Neuronal stem cell (in vitro differentiated cells): ENCODE measurements around the gene SEMA3A.

Source experiments
- DNase-seq: peaks from one replicate; pipeline ENCODE4 v3.0.0-alpha.2; 2013; ENCODE audit warnings: low spot score
- H2AFZ ChIP-seq: one replicate; pipeline ENCODE4 v1.6.1; 2013; ENCODE audit warnings: mild to moderate bottlenecking, low read length, inconsistent platforms
- H2AK5ac ChIP-seq: 2 replicates; pipeline ENCODE4 v1.6.1; 2013; ENCODE audit warnings: low read depth, mild to moderate bottlenecking, inconsistent platforms, low read length, moderate library complexity, mixed read lengths
- H2BK120ac ChIP-seq: 2 replicates; pipeline ENCODE4 v1.6.1; 2013; ENCODE audit warnings: low read depth, mild to moderate bottlenecking, inconsistent platforms, low read length, moderate library complexity, mixed read lengths
- H2BK12ac ChIP-seq: one replicate; pipeline ENCODE4 v1.6.1; 2013; ENCODE audit warnings: low read length, inconsistent platforms
- H2BK15ac ChIP-seq: 2 replicates; pipeline ENCODE4 v1.6.1; 2013; ENCODE audit warnings: mild to moderate bottlenecking, low read length, inconsistent platforms, mixed read lengths
- H2BK5ac ChIP-seq: one replicate; pipeline ENCODE4 v1.6.1; 2013; ENCODE audit warnings: inconsistent platforms, mild to moderate bottlenecking, low read length, moderate library complexity
- H3K14ac ChIP-seq: one replicate; pipeline ENCODE4 v1.6.1; 2013; ENCODE audit warnings: low read length, inconsistent platforms
- H3K18ac ChIP-seq: 2 replicates; pipeline ENCODE4 v1.6.1; 2013; ENCODE audit warnings: low read length, inconsistent platforms
- H3K23ac ChIP-seq: 2 replicates; pipeline ENCODE4 v1.6.1; 2013; ENCODE audit warnings: low read depth, mild to moderate bottlenecking, mixed read lengths, low read length, inconsistent platforms; ENCODE audit not compliant: poor library complexity
- H3K27ac ChIP-seq: replicated peaks from 3 replicates; pipeline ENCODE4 v1.5.1; 2013; ENCODE audit warnings: low read length, inconsistent platforms
- H3K27me3 ChIP-seq, 3 experiments: 2 replicates each; pipeline ENCODE4 v1.6.1; 2013; ENCODE audit warnings: low read length in 3 of 3, mild to moderate bottlenecking in 2 of 3, inconsistent platforms in 1 of 3, low read depth in 1 of 3, mixed read lengths in 1 of 3, moderate library complexity in 1 of 3; ENCODE audit not compliant: control insufficient read depth in 3 of 3, insufficient read depth in 3 of 3
- H3K36me3 ChIP-seq, 2 donors: replicated peaks in 1 of 2; 2 replicates each; pipeline ENCODE4 v1.6.1; 2013; ENCODE audit warnings: low read length in 2 of 2; ENCODE audit not compliant: control insufficient read depth in 2 of 2, insufficient read depth in 2 of 2
- H3K4ac ChIP-seq: 2 replicates; pipeline ENCODE4 v1.6.1; 2013; ENCODE audit warnings: inconsistent platforms, mild to moderate bottlenecking, low read length, moderate library complexity
- H3K4me1 ChIP-seq, 2 donors: 1 replicate in 1 of 2; 2 replicates in 1 of 2; pipeline ENCODE4 v1.6.1; 2013; ENCODE audit warnings: low read length in 2 of 2, low read depth in 1 of 2; ENCODE audit not compliant: control insufficient read depth in 2 of 2, insufficient read depth in 1 of 2
- H3K4me2 ChIP-seq: one replicate; pipeline ENCODE4 v1.6.1; 2013; ENCODE audit warnings: mild to moderate bottlenecking, low read length, inconsistent platforms; ENCODE audit not compliant: insufficient read depth, poor library complexity, severe bottlenecking
- H3K4me3 ChIP-seq, 2 donors: 2 replicates each; pipeline ENCODE4 v1.5.1; 2013; ENCODE audit warnings: low read length in 2 of 2, mild to moderate bottlenecking in 2 of 2, inconsistent platforms in 1 of 2, moderate library complexity in 1 of 2
- H3K79me1 ChIP-seq: one replicate; pipeline ENCODE4 v1.6.1; 2013; ENCODE audit warnings: low read depth, mild to moderate bottlenecking, inconsistent platforms, low read length, moderate library complexity
- H3K9ac ChIP-seq: one replicate; pipeline ENCODE4 v1.6.1; 2013; ENCODE audit warnings: mild to moderate bottlenecking, low read depth, low read length, inconsistent platforms; ENCODE audit not compliant: poor library complexity
- H3K9me3 ChIP-seq, 2 donors: replicated peaks in 1 of 2; 2 replicates each; pipeline versions ENCODE3 to v1.6.1; 2013; ENCODE audit warnings: low read length in 2 of 2, mild to moderate bottlenecking in 2 of 2, inconsistent platforms in 1 of 2, low read depth in 1 of 2, mixed read lengths in 1 of 2, moderate library complexity in 1 of 2; ENCODE audit not compliant: control insufficient read depth in 2 of 2, insufficient read depth in 1 of 2
- H4K8ac ChIP-seq: one replicate; pipeline ENCODE4 v1.6.1; 2013; ENCODE audit warnings: low read depth, mild to moderate bottlenecking, inconsistent platforms, low read length, moderate library complexity
- H4K91ac ChIP-seq: one replicate; pipeline ENCODE4 v1.6.1; 2013; ENCODE audit warnings: low read length, low read depth, mild to moderate bottlenecking, inconsistent platforms; ENCODE audit not compliant: poor library complexity
- WGBS, 2 donors: extraction: QIAGEN DNeasy Blood & Tissue Kit; methylation state at CpG; one replicate each; pipeline ENCODE4 v1.1.7; 2013; ENCODE audit warnings: missing lambda C conversion rate in 2 of 2, mixed read lengths in 1 of 2; ENCODE audit not compliant: insufficient read length in 2 of 2, insufficient replicate concordance in 1 of 2; ENCODE audit errors: extremely low coverage in 2 of 2; 5-methylcytosine and 5-hydroxymethylcytosine counted together

Gene SEMA3A

GRCh38 chr7:83957333-83957732 lies 237.3 kb downstream of the SEMA3A start:
- no peaks in the 10 kb centered on the region for H3K27me3 ChIP-seq
- no peak overlapping the region for H3K4ac ChIP-seq
- no peak overlapping the region for H2BK15ac ChIP-seq
- no peak overlapping the region for H3K23ac ChIP-seq
- no peak overlapping the region for H3K9ac ChIP-seq
- no peaks in the 10 kb centered on the region for H3K4me1 ChIP-seq
- H3K18ac ChIP-seq, result no peak overlapping the region
- H4K91ac ChIP-seq, result no peak overlapping the region
- H3K79me1 ChIP-seq, result no peaks in the 10 kb centered on the region
- no peak overlapping the region for H2AFZ ChIP-seq
- H2BK5ac ChIP-seq, result no peak overlapping the region
- H4K8ac ChIP-seq, result no peak overlapping the region
- peaks cover 0 to 43% of the 10 kb centered on the region in 2 donors for H3K36me3 ChIP-seq
- H2AK5ac ChIP-seq, result no peak overlapping the region
- H3K9me3 ChIP-seq, result no peaks in the 10 kb centered on the region
- H2BK12ac ChIP-seq, result no peak overlapping the region
- no peak for DNase-seq
- WGBS, 2 donors, result no CpG with 5 or more reads among the region's 3 CpGs
- no peak overlapping the region for H3K4me3 ChIP-seq
- no peak overlapping the region for H3K4me2 ChIP-seq
- no peak overlapping the region for H3K14ac ChIP-seq
- H2BK120ac ChIP-seq, result no peak overlapping the region
- H3K27ac ChIP-seq, result no peak overlapping the region

DNA sequence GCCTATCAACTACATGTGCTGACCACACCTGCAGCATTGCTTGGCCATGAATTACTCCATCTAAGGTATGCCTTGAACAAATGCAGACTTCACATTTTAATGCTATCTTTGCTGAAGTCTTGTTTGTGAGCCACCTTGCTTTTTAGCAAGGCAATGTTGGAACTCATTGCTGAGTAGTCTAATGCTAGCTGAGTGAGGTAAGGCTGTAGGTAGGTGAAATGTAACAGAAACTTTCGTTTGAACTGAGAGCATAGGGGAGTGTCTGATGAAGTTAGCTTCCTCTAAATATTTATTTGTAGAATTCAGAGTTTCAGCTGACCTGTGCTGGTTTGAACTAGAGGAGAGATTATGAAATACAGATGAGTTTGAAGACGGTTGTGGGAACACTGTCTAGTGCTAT lies 238.5 kb downstream of the SEMA3A start:
- H3K9ac ChIP-seq, result no peak overlapping the region
- DNase-seq, result no peak
- no peak overlapping the region for H3K18ac ChIP-seq
- no peak overlapping the region for H3K14ac ChIP-seq
- no peaks in the 10 kb centered on the region for H3K4me1 ChIP-seq
- no CpG with 5 or more reads among the region's 2 CpGs for WGBS, 2 donors
- no peak overlapping the region for H3K4ac ChIP-seq
- no peaks in the 10 kb centered on the region for H3K79me1 ChIP-seq
- no peak overlapping the region for H2AK5ac ChIP-seq
- no peak overlapping the region for H2BK120ac ChIP-seq
- H3K36me3 ChIP-seq, result peaks cover 0 to 31% of the 10 kb centered on the region in 2 donors
- no peak overlapping the region for H2AFZ ChIP-seq
- no peak overlapping the region for H4K8ac ChIP-seq
- H2BK5ac ChIP-seq, result no peak overlapping the region
- H3K9me3 ChIP-seq, result no peaks in the 10 kb centered on the region
- H2BK12ac ChIP-seq, result no peak overlapping the region
- H2BK15ac ChIP-seq, result no peak overlapping the region
- no peak overlapping the region for H3K23ac ChIP-seq
- no peak overlapping the region for H3K4me3 ChIP-seq
- no peak overlapping the region for H3K27ac ChIP-seq
- no peaks in the 10 kb centered on the region for H3K27me3 ChIP-seq
- H4K91ac ChIP-seq, result no peak overlapping the region
- H3K4me2 ChIP-seq, result no peak overlapping the region

- Histone ChIP-seq H3K79me1 (no peaks in the 10 kb centered on the region), H2BK15ac (no peak overlapping the region), H3K27me3 (no peaks in the 10 kb centered on the region), H2AK5ac (no peak overlapping the region), H2BK5ac (no peak overlapping the region), H2BK12ac (no peak overlapping the region), H3K9me3 (no peaks in the 10 kb centered on the region), H4K91ac (no peak overlapping the region), H3K27ac (no peak overlapping the region), H3K23ac (no peak overlapping the region), H3K9ac (no peak overlapping the region), H4K8ac (no peak overlapping the region), H3K36me3 (no peaks in the 10 kb centered on the region), H3K14ac (no peak overlapping the region), H3K18ac (no peak overlapping the region), H3K4me2 (no peak overlapping the region), H2BK120ac (no peak overlapping the region), H3K4ac (no peak overlapping the region), H3K4me3 (no peak overlapping the region), H3K4me1 (no peaks in the 10 kb centered on the region), H2AFZ (no peak overlapping the region)
- no peak for DNase-seq
- WGBS, 2 donors, result no CpG with 5 or more reads among the region's 2 CpGs
Measured at GRCh38 chr7:83952236-83952635, 242.4 kb downstream of the SEMA3A start.

GRCh38 chr7:83947260-83947659 lies 247.3 kb downstream of the SEMA3A start:
- DNase-seq, result no peak
- H3K79me1 ChIP-seq, result no peaks in the 10 kb centered on the region
- H4K8ac ChIP-seq, result no peak overlapping the region
- H2BK15ac ChIP-seq, result no peak overlapping the region
- H4K91ac ChIP-seq, result no peak overlapping the region
- no peaks in the 10 kb centered on the region for H3K27me3 ChIP-seq
- H3K27ac ChIP-seq, result no peak overlapping the region
- H3K4ac ChIP-seq, result no peak overlapping the region
- H3K4me1 ChIP-seq, result no peaks in the 10 kb centered on the region
- no peak overlapping the region for H2BK120ac ChIP-seq
- H2BK5ac ChIP-seq, result no peak overlapping the region
- H3K36me3 ChIP-seq, result no peaks in the 10 kb centered on the region
- H2AFZ ChIP-seq, result no peak overlapping the region
- H3K4me2 ChIP-seq, result no peak overlapping the region
- H3K23ac ChIP-seq, result no peak overlapping the region
- H3K4me3 ChIP-seq, result no peak overlapping the region
- no peak overlapping the region for H3K9ac ChIP-seq
- H2AK5ac ChIP-seq, result no peak overlapping the region
- WGBS, 2 donors, result no CpG with 5 or more reads among the region's 2 CpGs
- H3K18ac ChIP-seq, result no peak overlapping the region
- no peaks in the 10 kb centered on the region for H3K9me3 ChIP-seq
- no peak overlapping the region for H3K14ac ChIP-seq
- no peak overlapping the region for H2BK12ac ChIP-seq
